Measurements from ENCODE around the gene FAM131C.

FAM131C gene

DNA sequence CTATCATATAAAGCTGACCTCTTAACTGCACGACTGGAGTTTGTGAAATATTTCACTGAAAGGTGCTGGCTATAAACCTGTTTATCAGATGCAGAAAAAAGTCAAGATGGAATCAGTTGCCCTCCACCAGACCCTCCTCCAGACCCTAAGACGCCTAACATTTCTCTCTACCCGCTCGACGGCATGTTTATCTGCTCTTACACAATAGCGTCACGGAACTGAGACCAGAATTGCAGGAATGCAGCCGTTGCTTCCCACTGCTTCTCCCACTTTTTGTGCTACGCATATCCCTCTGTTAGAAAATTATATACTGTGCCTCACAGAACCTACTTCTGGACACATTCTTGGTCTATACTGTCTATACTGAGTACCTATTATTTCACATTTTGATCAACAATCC, 28.2 kb upstream of the FAM131C start:
- no peak for DNase-seq (ENCODE audit: low read depth, low spot score)

DNA sequence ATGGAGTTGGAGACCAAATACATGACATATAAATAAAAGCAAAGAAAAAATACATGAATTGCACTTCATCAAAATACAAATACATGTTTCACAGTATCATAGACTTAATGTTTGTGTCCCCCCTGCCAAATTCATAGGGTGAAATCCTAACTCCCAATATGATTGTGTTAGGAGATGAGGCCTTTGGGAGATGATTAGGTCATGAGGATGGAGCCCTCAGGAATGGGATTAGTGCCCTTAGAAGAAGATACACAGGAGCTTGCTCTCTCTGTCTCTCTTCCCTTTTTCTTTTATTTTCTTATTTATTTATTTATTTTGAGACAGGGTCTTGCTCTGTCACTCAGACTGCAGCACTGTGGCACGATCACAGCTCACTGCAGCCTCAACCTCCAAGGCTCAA, 26.0 kb upstream of the FAM131C start:
- no peak for DNase-seq (ENCODE audit: low read depth, low spot score)

DNA sequence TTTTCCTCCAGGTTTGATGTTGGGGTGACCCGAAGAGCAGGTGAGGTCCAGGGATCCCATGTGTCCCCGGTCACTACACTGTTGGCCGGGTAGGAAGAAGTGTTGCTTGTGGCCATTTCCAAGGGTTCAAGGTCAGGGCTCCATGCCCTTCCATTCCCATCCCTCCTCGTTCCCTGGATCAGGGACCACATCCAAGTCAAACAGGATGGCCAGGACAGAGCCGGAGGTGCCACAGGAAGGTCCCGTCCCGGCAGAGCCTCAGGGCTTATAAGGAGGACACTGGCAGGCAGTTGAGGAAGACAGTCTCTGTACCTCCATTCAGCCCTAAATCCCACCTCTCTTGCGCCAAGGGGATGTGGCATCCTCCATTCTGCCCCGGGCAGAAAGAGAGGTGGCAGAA, 22.0 kb upstream of the FAM131C start:
- DNase-seq (ENCODE audit: low read depth, low spot score) = no peak

DNA sequence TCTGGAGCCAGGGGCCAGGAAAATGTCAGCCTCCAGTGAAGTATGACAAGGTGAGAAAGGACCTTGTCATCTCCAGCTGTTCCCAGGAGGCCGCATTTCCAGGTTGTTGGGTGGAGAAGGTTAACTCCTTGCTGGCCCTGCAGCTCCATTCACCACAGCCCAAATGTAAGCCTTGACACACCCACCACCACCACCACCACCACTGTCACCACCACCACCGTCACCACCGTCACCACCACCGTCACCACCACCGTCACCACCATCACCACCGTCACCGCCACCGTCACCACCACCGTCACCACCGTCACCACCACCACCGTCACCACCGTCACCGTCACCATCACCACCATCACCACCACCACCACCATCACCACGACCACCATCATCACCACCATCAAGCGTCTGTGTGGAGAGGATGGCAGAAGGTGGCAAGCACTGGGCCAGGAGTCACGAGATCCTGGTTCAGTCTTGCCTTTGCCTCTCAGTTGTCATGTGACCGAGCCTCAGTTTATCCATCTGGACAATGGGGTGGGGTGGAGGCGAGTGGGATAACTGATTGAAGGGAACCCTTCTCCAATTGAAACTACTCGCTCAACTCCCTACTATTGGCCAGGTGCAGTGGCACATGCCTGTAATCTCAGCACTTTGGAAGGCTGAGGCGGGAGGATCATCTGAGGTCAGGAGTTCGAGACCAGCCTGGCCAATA, 21.2 kb upstream of the FAM131C start:
- no peak for DNase-seq (ENCODE audit: low read depth, low spot score)

DNA sequence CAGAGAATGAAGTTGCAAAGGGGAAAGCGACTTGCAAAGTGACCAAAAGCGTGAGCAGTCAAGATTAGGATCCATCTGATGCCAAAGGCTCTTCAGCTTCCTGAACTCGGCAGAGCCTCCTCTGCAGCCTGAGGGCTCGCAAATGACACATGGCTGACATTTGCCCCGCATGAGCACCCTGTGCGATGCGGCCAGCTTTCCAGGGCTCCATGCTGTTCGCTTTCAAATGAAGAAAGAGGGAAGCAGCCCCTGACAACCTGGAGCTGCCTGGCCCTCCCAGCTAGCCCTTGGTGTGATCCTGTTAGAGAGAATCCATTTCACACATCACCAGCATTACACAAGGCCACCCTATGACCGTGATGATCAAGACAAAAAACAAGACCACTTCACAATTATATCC, 20.2 kb upstream of the FAM131C start:
- DNase-seq (ENCODE audit: low read depth, low spot score) = no peak

DNA sequence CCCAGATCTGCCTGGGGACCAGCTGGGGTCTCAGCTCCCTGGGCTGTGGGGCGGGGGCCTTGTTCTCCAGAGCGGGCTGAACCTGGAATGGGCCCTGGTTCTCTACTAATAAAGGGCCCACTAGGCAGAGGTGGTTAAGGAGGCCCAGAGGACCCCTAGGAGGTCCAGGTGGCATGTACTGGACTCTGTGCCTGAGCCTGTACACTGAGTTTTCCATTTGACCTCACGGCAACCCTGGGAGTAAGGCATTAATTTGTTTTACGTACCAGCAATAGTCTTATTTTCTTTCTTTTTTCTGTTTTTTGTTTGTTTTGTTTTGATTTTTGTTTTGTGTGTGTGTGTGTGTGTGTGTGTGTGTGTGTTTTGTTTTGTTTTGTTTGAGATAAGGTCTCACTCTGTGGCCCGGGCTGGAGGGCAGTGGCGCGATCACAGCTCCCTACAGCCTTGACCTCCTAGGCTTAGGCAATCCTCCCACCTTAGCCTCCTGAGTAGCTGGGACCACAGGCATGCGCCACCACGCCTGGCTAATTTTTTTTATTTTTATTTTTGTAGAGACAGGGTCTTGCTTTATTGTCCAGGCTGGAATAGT, 19.6 kb upstream of the FAM131C start:
- DNase-seq (ENCODE audit: low read depth, low spot score) = no peak

DNA sequence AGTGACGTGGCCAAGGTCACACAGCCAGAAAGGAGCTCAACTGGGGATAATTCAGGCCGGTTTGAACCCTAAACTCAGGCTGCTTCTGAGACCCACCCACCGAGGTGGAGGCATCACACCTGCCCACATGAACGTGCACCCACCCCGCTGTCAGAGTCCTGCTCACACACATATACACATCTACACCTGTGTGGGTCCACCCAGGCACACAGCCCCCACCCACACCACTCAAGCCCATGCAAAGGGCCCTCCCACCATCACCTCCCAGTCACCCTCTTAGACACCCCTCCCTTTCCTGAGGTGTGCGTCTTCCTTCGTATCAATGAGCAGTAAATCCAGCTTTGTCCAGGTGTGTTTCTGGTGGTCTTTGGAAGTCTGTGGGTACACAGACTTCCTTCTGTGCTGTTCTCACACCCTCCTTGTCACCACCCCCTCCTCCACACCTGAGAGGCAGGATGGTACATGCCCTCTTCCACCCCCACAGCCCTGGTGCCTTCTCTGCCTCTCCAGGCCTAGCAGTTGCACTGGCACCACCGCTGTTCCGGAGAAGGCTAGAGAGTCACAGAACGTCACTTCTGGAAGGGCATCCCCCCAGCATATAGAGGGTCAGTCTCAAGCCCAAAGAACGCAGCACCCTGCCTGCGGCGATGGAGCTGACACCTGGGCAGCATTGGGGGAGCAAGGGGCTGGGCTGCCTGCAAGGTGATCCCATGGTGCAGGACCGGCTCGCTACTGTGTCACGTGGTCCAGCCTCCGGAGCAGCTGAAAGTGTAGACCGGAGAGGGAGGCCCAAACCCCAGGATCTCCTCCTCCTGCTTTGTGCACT, 18.9 kb upstream of the FAM131C start:
- DNase-seq (ENCODE audit: low read depth, low spot score) = no peak

DNA sequence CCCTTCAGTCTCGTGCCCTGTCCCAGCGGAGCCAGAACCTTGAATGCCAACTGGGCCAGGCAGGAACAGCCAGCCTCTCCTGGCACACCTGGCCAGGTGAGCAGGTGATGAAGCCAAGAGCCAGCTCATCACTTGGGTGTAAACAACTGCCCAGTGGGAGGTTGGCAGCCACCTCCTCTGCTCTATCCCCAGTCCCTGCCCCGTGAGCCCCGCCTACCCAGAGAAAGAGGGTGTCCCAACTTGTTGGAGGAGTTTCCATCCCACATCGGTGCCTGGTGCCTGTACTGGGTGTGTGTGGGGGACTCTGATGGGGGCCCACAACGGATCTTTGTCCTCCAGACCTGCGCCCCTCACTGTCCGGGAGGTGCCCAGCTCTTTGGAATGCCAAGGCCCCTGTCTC, 17.8 kb upstream of the FAM131C start:
- no peak for DNase-seq (ENCODE audit: low read depth, low spot score)

DNA sequence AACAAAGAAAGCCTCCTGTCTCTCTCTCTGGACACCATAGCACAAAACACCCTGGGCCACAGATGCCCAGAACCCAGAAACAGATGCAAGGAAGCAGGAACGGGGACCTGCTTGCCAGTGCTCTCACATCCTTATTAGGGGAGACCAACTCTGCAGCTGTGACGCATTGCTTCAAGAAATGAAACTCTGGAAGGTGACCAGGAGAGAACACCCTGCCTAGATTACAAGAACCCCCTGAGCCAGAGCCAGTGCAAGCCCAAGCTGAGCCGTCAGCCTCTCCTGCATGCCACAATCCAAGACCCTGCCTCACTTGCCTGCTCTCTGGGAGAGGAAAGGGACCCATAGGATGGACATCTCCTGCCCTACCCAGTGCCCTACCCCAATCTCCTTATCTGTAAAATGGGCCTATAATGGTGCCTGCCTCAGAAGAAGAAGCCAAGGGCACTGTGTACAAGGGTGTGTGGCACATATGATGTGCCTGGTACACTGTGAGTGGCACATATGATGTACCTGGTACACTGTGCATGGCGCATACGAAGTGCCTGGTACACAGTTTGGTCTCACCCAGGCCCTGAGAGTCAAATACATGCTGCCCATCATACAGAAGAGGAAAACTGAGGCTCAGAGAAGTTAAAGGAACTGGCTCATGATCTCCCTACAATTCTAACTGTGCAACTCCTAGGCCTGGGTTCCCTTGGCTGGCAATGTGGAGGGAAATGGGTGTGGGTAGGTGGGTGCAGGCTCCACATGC, 16.8 kb upstream of the FAM131C start:
- no peak for DNase-seq (ENCODE audit: low read depth, low spot score)

DNA sequence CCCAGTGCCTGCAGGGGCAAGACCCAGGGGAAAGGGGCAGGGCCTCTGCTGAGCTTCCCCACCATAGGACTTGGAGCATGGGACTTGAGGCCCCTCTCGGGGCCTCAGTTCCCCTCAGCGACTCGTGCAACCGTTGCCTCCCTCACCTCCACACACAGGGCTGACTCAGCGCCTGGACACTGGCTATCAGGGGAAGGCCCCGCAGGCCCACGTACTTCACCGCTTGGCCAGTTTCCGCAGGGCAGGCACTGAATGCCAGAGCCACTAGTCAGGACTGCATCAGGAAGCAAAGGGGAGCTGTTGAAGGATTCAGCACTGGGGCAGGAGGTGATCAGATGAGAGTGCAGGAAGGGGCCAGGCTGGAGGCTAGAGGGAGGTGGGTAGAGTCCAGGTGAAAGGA, 15.5 kb upstream of the FAM131C start:
- DNase-seq (ENCODE audit: low read depth, low spot score) = no peak

DNA sequence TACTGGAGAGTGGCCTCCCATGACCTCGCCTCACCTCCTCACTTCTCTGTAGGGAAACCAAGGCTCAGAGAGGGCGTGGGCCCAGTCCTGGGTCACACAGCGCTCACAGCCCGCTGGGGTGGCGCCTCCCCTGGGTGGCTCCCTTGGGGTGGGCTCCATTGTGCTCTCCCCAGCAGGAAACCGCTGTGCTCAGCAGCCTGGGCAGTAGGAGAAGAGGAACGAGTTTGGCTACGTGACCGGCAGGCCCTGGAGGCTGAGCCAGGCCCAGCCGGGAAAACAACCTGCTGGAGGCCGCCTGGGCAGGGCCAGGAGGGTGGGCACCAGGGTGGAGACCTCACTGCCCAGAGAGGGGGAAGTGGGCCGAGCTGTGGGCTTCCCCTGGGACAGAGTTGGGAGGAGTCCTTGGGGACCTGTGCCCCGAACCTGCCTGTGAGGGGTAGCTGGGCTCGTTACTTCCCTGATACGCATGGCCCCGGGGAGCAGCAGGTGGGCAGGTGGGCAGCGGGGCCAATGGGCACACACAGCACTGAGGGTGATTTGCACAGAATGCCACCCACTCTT, 15.0 kb upstream of the FAM131C start:
- no peak for DNase-seq (ENCODE audit: low read depth, low spot score)

DNA sequence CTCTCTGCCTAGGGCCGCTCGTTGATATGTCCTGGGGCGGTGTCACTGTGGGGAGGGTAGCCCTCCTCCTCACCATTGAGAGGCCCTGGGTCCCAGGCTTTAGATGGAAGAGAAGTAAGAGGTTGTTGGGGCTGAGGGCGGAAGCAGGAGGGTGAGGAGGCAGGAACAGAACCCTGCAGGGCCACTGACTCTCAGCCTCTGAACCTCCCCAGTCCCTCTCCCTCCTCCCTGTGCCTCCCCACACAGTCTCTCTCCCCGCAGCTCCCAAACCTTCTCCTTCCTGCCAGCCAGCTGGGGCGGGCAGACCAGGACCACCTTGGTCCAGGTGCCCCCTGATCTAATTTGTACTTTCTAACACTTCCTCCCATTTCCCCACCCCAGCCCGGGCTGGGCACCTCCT, 14.3 kb upstream of the FAM131C start:
- DNase-seq (ENCODE audit: low read depth, low spot score) = no peak

DNA sequence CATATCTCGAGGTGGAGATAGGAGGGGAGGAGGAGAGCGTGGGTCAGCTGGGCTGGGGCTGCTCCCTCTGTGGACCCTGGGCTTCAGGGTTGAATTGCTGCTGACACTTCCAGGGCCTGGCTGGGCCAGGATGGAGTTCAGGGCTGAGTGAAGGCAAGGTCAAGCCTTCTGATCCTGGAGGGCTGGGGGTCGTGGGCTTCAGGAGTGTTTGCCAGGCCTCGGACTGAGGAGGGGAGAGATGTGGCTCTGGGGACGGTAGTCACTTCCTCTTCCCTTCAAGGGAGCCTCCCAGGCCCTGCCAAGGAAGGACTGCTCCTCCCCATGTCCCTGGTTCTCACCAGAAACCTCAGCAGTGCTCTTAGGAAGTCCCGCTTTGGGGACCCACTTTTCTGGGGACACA, 12.1 kb upstream of the FAM131C start:
- DNase-seq (ENCODE audit: low read depth, low spot score) = no peak

DNA sequence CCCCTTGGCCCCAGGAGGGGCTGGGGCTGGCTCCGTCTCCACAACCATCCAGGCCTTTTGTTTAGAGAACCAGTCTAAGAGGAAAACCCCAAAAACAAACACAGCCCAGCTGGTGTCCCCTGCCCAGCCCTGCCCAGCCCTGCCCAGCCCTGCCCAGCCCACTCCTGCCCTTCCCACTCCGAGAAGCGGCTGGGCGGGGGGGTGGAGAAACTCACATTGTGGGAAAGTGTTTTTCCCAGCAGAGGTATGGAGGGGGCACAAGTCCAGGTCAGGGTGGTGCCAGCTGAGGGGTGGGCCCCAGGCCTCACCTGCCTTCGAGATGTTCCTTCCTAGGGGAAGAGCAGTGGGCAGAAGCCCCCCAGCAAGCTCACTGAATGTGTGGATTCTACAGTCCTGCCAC, 10.0 kb upstream of the FAM131C start:
- DNase-seq (ENCODE audit: low read depth, low spot score) = no peak

DNA sequence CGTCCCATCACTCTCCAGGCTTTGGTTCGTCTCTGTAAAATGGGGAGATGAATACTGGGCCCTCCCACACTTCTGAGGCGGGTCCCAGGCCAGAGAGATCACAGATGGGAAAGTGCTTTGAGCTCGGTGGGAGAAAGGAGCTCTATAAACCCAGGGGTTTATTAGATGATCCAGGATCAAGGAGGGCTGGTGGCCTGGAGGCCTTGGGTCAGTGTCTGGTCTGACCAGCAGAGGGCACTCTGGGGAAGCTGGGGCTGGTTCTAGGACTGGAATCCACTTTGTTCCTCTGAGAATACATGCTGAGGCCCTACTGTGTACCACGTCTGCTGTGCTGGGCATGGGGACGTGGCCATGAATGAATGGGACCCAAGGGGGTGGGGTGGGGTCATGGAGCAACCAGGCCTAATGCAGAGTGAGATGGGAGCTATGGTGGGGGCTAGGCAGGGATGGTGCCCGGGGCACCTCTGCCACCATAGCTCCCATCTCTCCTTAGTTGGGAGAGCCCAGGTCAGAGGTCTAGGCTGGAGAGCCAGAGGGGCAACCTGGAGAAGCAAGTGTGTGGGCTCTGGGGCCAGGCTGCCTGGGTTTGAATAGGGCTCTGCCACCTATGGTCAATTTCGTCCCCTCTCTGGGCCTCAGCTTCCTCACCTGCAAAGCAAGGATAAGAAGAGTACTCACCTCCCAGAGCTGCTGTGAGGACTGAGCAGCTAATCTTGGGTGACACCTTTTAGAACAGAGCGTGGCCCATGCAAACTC, 9.0 kb upstream of the FAM131C start:
- peak; percentile 30 for DNase-seq (ENCODE audit: low read depth, low spot score)

DNA sequence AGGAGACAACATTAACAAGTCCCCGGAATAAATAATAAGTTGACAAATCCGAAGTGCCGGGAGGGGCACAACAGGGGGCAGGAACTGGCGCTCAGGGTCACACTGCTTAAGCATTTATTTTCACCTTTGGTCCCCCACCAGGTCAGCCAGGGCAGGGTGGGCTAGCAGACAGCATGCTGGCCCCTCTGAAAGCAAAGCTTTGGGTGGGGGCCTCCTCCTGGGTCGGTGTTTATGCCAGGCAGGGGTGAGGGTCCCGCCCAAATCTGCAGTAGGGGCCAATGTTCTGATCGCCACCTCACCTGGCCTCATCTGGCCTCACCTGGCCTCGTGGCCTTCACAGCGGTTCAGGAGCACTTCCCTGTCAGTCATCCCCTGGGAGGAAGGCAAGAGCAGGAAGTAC, 8.2 kb upstream of the FAM131C start:
- DNase-seq (ENCODE audit: low read depth, low spot score) = no peak

DNA sequence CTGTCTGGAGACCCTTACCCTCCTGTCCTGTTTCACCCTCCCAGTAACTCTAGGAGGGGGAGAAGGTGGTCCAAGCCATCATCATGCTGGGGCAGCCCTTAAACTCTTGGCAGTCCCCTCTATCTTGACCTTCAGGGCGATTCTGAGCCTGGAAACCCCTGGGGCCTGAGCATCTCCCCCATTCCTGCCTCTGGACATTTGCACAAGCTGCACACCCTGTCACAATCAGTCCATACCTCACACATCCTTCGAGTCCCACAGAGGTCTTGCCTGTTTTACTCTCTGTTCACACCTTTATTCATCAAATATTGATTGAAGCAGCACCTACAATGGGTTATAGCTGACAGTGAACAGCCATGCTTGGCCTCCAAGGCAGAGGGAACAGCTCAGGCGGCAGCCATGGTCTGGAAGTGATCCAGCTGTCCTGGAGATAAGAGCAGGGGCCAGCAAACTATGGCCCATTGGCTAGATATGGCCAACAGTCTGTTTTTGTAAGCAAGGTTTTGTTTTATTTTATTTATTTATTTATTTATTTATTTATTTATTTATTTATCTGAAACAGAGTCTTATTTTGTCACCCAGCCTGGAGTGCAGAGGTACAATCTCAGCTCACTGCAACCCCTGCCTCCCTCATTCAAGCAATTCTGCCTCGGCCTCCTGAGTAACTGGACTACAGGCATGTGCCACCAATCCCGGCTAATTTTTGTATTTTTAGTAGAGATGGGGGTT, 7.1 kb upstream of the FAM131C start:
- DNase-seq (ENCODE audit: low read depth, low spot score) = no peak

DNA sequence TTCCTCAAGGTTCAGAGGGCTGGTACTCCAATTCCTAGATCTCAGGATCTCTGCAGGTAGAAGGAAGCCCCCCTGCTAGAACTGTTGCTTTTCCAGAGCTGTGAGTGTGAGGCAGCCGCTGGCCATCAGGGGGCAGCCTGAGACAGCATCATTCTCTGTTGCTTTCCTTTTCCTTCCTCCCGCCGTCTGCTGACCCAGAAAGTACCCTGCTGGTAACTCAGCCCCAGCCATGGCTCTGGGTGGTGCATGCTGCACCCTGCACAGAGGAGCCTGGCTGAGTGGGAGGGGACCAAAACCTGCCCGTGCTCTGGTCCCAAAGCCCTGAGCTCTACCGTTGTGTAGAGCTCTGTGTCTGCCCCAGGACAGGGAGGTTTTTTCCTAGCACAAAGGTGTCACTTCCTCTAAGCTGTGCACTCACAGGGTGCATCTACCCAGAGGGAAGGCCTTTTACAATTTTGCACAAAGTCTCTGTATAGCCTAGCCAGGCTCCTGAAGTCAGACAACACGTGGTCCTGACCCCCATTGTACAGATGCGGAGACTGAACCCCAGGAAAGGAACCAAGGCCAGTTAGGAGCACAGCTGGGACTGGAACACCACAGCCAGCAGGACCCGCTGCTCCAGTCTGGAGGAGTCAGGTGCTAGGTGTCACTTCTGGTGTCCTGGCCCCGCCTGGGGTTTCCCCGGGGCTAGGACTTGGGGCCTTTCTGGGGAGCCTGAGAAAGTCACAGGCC, 5.6 kb upstream of the FAM131C start:
- peak; percentile 42 for DNase-seq (ENCODE audit: low read depth, low spot score)

DNA sequence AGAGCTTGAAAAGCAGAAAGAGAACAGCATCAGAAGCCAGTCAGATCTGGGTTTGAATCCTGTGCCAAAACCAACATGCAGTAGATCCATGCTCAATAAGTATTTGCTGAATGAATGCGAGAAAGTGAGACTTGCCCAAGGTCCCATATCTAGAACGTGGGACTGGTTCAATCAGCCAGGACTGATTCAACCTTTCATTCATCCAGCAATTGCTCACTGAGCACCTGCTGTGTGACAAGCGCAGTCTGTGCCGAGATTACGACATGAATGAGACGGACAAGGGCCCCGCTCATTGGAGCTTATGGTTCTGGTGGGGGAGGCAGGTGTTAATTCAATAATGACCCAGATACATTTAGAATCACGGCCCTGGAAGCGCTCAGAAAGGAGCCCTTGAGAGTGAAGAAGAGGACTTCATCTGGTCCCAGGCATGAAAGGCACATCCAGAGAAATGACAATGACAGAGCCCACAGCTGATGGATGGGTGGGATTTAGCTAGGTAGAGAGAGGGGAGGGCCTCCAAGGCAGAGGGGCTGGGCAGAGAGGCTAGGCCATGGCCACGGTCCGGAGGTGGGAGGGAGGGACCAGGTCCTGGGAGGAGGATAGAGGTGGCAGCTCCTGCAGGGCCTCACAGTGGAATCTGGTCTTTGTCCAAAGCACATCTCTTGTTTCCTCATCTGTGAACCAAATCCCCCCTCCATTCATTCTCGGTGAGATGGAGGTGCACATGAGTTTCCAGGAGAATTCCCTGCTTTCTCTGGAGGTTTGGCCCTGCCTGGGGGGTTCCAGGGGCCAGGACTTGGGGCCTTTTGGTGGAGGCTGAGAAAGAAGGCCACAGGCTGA, 4.2 kb upstream of the FAM131C start:
- no peak for DNase-seq (ENCODE audit: low read depth, low spot score)

All from iPS DF 19.7 (cell line).